ELR (cell line): Measurements from ENCODE around the gene NFAT5.
"Not testable (repeated sequence)": the region's sequence is repeated elsewhere in the genome, so short reads cannot be mapped to it uniquely, and the experiment has no call there.

Experiments
- DNase-seq: peaks from one replicate; pipeline ENCODE4 v3.0.0-alpha.2; 2015; ENCODE audit warnings: low read depth

Gene NFAT5

GRCh38 chr16:69706256-69706974 is 140.6 kb downstream of the NFAT5 start:
- no peak for DNase-seq

- no peak for DNase-seq
Measured at GRCh38 chr16:69706975-69707340, 141.2 kb downstream of the NFAT5 start.

- DNase-seq: no peak
Measured at GRCh38 chr16:69707920-69708683, 142.3 kb downstream of the NFAT5 start.

GRCh38 chr16:69709456-69710084 is 143.8 kb downstream of the NFAT5 start:
- peak; percentile 85 for DNase-seq

- peak; percentile 81 for DNase-seq
Measured at GRCh38 chr16:69711115-69711740, 145.5 kb downstream of the NFAT5 start.

- DNase-seq: no peak
Measured at GRCh38 chr16:69712277-69712676, 146.5 kb downstream of the NFAT5 start.

- no peak for DNase-seq
Measured at GRCh38 chr16:69712914-69713581, 147.3 kb downstream of the NFAT5 start.

- DNase-seq: no peak
Measured at GRCh38 chr16:69717066-69717465, 151.3 kb downstream of the NFAT5 start.

- DNase-seq: no peak
Measured at GRCh38 chr16:69718111-69718764, 152.5 kb downstream of the NFAT5 start.

GRCh38 chr16:69720822-69721430 is 155.2 kb downstream of the NFAT5 start:
- DNase-seq: no peak

- no peak for DNase-seq
Measured at GRCh38 chr16:69721441-69721957, 155.7 kb downstream of the NFAT5 start.

GRCh38 chr16:69724414-69724873 is 158.7 kb downstream of the NFAT5 start:
- DNase-seq: no peak

GRCh38 chr16:69724981-69725479 is 159.3 kb downstream of the NFAT5 start:
- peak; percentile 28 for DNase-seq

GRCh38 chr16:69725480-69726312 is 159.9 kb downstream of the NFAT5 start:
- no peak for DNase-seq

GRCh38 chr16:69726313-69727060 is 160.7 kb downstream of the NFAT5 start, which contains the start of gene NQO1:
TSS of gene NQO1 (minus strand) at chr16:69726560. CDS start at chr16:69726439, 121 bp downstream.
- peak; percentile 99 for DNase-seq

- DNase-seq: no peak
Measured at GRCh38 chr16:69727916-69728270, 162.1 kb downstream of the NFAT5 start.

GRCh38 chr16:69729030-69729429 is 163.3 kb downstream of the NFAT5 start:
- not testable (repeated sequence) for DNase-seq

- not testable (repeated sequence) for DNase-seq
Measured at GRCh38 chr16:69731280-69731679, 165.5 kb downstream of the NFAT5 start.

GRCh38 chr16:69732101-69732500 is 166.3 kb downstream of the NFAT5 start:
- no peak for DNase-seq
